MM.1S (cell line): ENCODE data around the gene CLCA2.

ENCODE experiments used
- CTCF ChIP-seq: fragments of 300-600 bp; sonication (generic); IDR thresholded peaks from 2 replicates; pipeline ENCODE4 v1.5.1; 2016; ENCODE audit warnings: antibody characterized with exemption, low read length, mixed read lengths
- EZH2 ChIP-seq: fragments of 300-600 bp; sonication (generic); optimal IDR thresholded peaks from 2 replicates; pipeline ENCODE3; 2017; ENCODE audit warnings: low read depth, mild to moderate bottlenecking, antibody characterized with exemption, low read length, mixed read lengths
- EZH2phosphoT487 ChIP-seq: fragments of 300-600 bp; sonication (generic); IDR thresholded peaks from 2 replicates; pipeline ENCODE4 v1.6.1; 2018; ENCODE audit warnings: antibody characterized with exemption, low read length

- TF ChIP-seq CTCF (no peak), EZH2phosphoT487 (no peak), EZH2 (no peak)
Observed at GRCh38 chr1:86503406-86504136, 79.6 kb downstream of the CLCA2 start.
